Measurements from ENCODE around the gene FBN2. TPM values are rescaled to one million over a fixed set of nuclear protein-coding genes. Genes with fewer than 3 reads are reported as not detected.

Gene FBN2
- total and polyA plus RNA-seq, 2 experiments from 2014 or later, result 725 to 2,094 TPM

- no peak overlapping the region for H3K4me3 ChIP-seq
Measured at GRCh38 chr5:128378196-128378595, 159.8 kb downstream of the FBN2 start.

DNA sequence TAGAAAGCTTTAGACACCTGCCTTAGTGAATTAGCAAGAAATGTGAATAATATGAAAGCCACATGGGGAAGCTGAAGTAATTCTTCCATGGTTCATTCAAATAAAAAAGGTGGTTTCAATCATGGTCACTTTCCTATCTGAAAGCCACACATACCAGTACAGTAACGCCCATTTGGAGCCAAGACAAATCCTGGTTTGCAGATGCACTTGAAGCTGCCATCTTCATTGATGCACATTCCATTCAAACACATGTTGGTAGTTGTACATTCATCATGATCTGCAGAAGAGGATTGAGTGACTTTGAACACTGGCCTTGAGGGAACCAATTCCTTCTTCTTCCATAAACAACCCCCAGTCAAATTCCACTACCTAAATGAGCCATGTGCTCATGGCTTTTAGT, 161.5 kb downstream of the FBN2 start:
- no peak for TF ChIP-seq CTCF (IDR thresholded peaks at IDR 0.05; ENCODE audit: low read depth, low read length)
- Histone ChIP-seq H3K27ac (peak overlapping the region; percentile 72), H3K27me3 (no peaks in the 10 kb centered on the region), H3K9me3 (ENCODE audit: low read depth) (no peaks in the 10 kb centered on the region), H3K4me3 (no peak overlapping the region), H3K36me3 (peaks cover 99% of the 10 kb centered on the region), H3K4me1 (ENCODE audit: low read depth) (peaks cover 8% of the 10 kb centered on the region)
- no peak for DNase-seq (ENCODE audit: low read depth in 1 of 2, low spot score in 1 of 2)

More at GRCh38 chr5:128378196-128378595, 159.8 kb downstream of the FBN2 start:
- no peaks in the 10 kb centered on the region for H3K9me3 ChIP-seq (ENCODE audit: low read depth)
- H3K36me3 ChIP-seq, result peaks cover 89% of the 10 kb centered on the region
- H3K27me3 ChIP-seq, result no peaks in the 10 kb centered on the region
- H3K27ac ChIP-seq, result peak overlapping the region; percentile 72
- DNase-seq (ENCODE audit: low read depth in 1 of 2, low spot score in 1 of 2), result no peak
- no peak for TF ChIP-seq CTCF (IDR thresholded peaks at IDR 0.05; ENCODE audit: low read depth, low read length)
- H3K4me1 ChIP-seq (ENCODE audit: low read depth), result peaks cover 21% of the 10 kb centered on the region

DNA sequence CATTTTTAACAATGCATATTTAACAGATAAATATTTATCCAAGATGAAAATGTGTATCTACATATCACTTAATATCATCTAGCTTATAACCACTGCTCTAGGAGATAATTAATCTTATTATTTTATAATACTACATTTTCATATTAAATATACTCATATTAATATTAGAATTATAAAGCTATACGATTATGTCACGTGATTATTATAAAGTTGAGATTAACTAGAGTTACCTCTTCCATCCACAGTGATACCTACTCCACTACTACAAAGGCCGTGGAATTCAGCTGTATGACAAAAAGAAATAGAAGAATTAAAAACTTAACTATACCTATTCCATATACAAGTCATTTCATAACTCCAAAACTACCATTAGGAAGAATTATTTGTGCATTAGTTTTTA, 171.9 kb downstream of the FBN2 start:
- Histone ChIP-seq H3K27ac (peak overlapping the region; percentile 31), H3K4me3 (no peak overlapping the region), H3K36me3 (peaks cover 100% of the 10 kb centered on the region), H3K9me3 (ENCODE audit: low read depth) (no peaks in the 10 kb centered on the region), H3K4me1 (ENCODE audit: low read depth) (peaks cover 12% of the 10 kb centered on the region), H3K27me3 (no peaks in the 10 kb centered on the region)
- TF ChIP-seq CTCF (IDR thresholded peaks at IDR 0.05; ENCODE audit: low read depth, low read length), result no peak
- no peak for DNase-seq (ENCODE audit: low read depth in 1 of 2, low spot score in 1 of 2)

DNA sequence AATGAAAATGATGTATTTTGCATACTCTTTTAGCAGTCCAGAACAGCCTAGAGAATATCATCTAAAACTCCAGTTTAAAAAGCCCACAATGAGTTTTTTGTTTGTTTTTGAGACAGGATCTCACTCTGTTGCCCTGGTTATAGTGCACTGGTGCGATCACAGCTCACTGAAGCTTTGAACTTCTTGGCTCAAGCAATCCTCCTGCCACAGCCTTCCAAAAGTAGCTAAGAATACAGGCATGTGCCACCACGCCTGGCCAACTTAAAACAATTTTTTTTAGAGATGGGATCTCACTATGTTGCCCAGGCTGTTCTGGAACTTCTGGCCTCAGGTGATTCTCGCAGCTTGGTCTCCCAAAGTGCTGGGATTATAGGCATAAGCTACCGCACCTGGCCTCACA, 175.7 kb downstream of the FBN2 start:
- peak overlapping the region; percentile 85 for H3K27ac ChIP-seq
- no peak for DNase-seq (ENCODE audit: low read depth in 1 of 2, low spot score in 1 of 2)
- peaks cover 99% of the 10 kb centered on the region for H3K36me3 ChIP-seq
- no peaks in the 10 kb centered on the region for H3K27me3 ChIP-seq
- no peak overlapping the region for H3K4me3 ChIP-seq
- peaks cover 27% of the 10 kb centered on the region for H3K4me1 ChIP-seq (ENCODE audit: low read depth)
- no peaks in the 10 kb centered on the region for H3K9me3 ChIP-seq (ENCODE audit: low read depth)
- TF ChIP-seq CTCF (IDR thresholded peaks at IDR 0.05; ENCODE audit: low read depth, low read length), result no peak

- DNase-seq (ENCODE audit: low read depth in 1 of 2, low spot score in 1 of 2), result peak in 1 of 2 donors; percentile 21
Measured at GRCh38 chr5:128358826-128359225, 179.2 kb downstream of the FBN2 start.

More at GRCh38 chr5:128358826-128359225, 179.2 kb downstream of the FBN2 start:
- H3K4me1 ChIP-seq (ENCODE audit: low read depth), result peaks cover 27% of the 10 kb centered on the region
- H3K9me3 ChIP-seq (ENCODE audit: low read depth), result no peaks in the 10 kb centered on the region
- TF ChIP-seq CTCF (IDR thresholded peaks at IDR 0.05; ENCODE audit: low read depth, low read length), result no peak
- H3K27me3 ChIP-seq, result no peaks in the 10 kb centered on the region
- H3K36me3 ChIP-seq, result peaks cover 99% of the 10 kb centered on the region
- H3K4me3 ChIP-seq, result no peak overlapping the region
- peak overlapping the region; percentile 85 for H3K27ac ChIP-seq

Measured in cardiac muscle cell (in vitro differentiated cells and primary cell).